Fibroblast of gingiva (primary cell): Measurements from ENCODE around the gene WDR87.
A peak's percentile ranks its signal among the peaks of the same experiment; 100 is the strongest.
"Not testable (repeated sequence)": the region's sequence is repeated elsewhere in the genome, so short reads cannot be mapped to it uniquely, and the experiment has no call there.

ENCODE experiments used
- DNase-seq: peaks from one replicate; pipeline ENCODE4 v3.0.0-alpha.2; 2011; ENCODE audit warnings: low read depth

Gene WDR87

DNA sequence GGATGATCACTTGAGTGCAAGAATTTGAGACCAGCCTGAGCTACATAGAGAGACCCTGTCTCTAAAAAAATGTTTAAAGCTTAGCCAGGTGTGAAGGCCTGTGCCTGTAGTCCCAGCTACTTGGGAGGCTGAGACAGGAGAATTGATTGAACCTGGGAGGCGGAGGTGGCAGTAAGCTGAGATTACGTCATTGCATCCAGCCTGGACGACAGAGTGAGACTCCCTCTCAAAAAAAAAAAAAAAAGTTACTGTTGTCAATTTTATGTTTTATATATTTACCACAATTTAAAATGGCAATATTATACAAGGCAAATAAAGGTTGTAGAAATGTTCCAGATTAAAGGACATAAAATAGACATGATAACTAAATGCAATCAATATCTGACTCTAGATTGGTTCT, 29.2 kb downstream of the WDR87 start:
- DNase-seq = no peak

DNA sequence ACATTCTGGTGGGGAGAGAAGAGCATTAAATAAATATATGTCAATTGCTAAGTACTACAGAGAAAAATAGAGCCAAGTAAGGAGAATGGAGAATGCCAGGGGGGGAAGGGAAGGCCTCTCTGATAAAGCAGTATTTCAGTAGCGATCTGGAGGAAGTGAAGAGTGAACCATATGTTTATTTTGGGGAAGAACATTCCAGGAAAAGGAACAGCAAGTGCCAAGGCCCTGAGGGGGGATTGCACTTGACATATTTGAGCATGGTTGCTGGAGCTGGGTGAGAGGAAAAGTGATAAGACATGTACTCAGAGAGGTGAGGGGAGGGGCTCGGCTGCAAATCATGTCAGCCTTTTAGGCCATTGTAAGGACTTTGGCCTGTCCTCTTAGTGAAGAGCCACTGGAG, 30.4 kb downstream of the WDR87 start:
- DNase-seq = no peak

GRCh38 chr19:37874784-37875183, 31.6 kb downstream of the WDR87 start:
- DNase-seq = peak; percentile 31

- no peak for DNase-seq
These were observed 34.0 kb downstream of the WDR87 start for GRCh38 chr19:37872383-37872782.

GRCh38 chr19:37869766-37870340, 36.5 kb downstream of the WDR87 start:
- DNase-seq = no peak

DNA sequence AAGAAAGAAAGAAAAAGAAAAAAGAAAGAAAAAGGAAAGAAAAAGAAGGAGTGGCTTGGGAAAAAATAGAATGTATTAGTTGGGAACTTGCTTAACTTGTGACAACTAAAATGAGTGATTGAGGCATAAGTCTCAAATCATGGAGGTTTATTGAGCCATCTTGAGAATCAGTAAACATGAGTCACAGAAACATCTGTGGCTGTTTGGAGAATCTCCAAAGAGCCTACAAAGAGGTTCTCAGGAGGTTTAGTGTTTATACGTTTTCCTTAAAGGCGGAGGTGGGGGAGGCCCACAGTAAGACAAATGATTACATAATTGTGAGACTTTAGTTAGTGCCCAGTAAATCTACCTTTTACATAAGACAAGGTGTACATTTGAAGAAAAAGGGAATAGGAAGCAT, 38.6 kb downstream of the WDR87 start:
- peak; percentile 44 for DNase-seq

DNA sequence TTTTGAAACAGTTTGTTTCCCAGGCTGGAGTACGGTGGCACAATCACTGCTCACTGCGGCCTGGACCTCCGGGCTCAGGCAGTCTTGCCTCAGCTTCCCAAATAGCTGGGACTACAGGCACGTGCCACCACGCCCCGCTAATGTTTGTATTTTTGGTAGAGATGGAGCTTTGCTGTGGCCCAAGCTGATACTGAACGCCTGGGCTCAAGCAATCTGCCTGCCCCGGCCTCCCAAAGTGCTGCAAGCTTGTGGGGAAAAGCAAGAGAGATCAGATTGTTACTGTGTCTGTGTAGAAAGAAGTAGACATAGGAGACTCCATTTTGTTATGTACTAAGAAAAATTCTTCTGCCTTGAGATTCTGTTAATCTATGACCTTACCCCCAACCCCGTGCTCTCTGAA, 40.5 kb downstream of the WDR87 start:
- DNase-seq = not testable (repeated sequence)

DNA sequence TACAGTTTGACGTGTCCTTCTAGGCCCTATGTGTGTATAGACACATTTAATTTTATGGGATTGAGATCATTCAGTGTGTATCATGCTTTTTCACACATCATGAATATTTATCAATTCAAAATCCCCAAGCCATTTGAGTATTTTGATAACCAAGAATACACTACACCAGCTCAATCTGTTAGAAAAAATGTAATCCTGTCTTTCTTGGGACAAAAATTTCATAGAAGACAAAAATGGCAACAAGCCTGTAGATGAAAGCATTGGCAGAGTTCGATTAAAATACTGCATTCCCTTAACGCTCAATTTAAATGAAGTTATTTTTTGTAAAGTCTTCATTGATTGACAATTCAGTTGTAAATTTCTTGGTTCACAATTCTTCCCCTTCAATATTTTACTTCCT, 41.9 kb downstream of the WDR87 start:
- DNase-seq = no peak

GRCh38 chr19:37855098-37855497, 51.3 kb downstream of the WDR87 start:
- DNase-seq = no peak

DNA sequence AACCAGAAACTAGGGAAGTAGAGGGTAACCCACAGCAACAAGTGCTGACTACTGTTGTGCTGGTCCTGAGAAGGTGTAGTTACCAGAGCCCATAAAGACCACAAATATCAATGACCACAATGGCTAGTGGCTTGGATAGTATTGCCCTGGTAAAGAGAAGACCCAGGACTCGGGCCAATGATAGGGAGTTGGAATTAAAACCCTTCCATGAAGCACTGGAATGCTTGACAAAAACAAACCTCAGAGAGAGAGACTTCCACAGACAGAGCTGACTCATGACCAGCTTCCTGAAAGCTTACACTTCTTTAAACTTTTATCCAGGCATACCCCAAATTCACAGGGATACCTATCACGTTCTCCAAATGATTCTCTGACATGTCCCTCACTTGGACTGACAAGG, 60.5 kb downstream of the WDR87 start:
- no peak for DNase-seq
